H1 (cell line): ENCODE data around the gene IDE. TPM values are rescaled to one million over a fixed set of nuclear protein-coding genes. Genes with fewer than 3 reads are reported as not detected.

Experiments
- CTCF ChIA-PET: fragments of 300-600 bp; sonication (Branson Sonifier 250); formaldehyde crosslinking; loops from one replicate; lab custom pipeline; 2021; ENCODE audit not compliant: partially characterized antibody; lab: Charles Lee
- POLR2A ChIA-PET: fragments of 300-600 bp; sonication (Branson Sonifier 250); formaldehyde crosslinking; loops from one replicate; lab custom pipeline; 2021; ENCODE audit warnings: inconsistent platforms; ENCODE audit not compliant: partially characterized antibody; lab: Charles Lee
- DNase-seq, 2 experiments: peaks; one replicate each; pipeline versions ENCODE4 v3.0.0 to v3.0.0-alpha.2; 2010 to 2022; ENCODE audit warnings: low spot score in 2 of 2, low read depth in 1 of 2, mixed read lengths in 1 of 2
- FAIRE-seq: peaks from 2 replicates; lab custom pipeline; 2011; peaks lifted over from hg19 to GRCh38; lab: Jason Lieb, UNC
- H2AFZ ChIP-seq: 2 replicates; pipeline ENCODE4 v1.8.1; 2012; ENCODE audit warnings: low read length, inconsistent platforms
- H2AK5ac ChIP-seq: 2 replicates; pipeline ENCODE4 v1.6.1; 2013; ENCODE audit warnings: low read depth, low read length
- H2BK120ac ChIP-seq: replicated peaks from 2 replicates; pipeline ENCODE3; 2013; ENCODE audit warnings: low read depth, low read length, inconsistent platforms
- H2BK12ac ChIP-seq: 2 replicates; pipeline ENCODE4 v1.6.1; 2013; ENCODE audit warnings: low read depth, low read length
- H2BK15ac ChIP-seq: 2 replicates; pipeline ENCODE4 v1.6.1; 2013; ENCODE audit warnings: low read length
- H2BK20ac ChIP-seq: 2 replicates; pipeline ENCODE4 v1.6.1; 2013; ENCODE audit warnings: low read length
- H2BK5ac ChIP-seq: 2 replicates; pipeline ENCODE4 v1.6.1; 2013; ENCODE audit warnings: low read depth, low read length
- H3K14ac ChIP-seq: 2 replicates; pipeline ENCODE4 v1.6.1; 2013; ENCODE audit warnings: inconsistent platforms; ENCODE audit not compliant: insufficient read length
- H3K18ac ChIP-seq: 2 replicates; pipeline ENCODE4 v1.6.1; 2013; ENCODE audit warnings: low read length; ENCODE audit errors: extremely low read depth
- H3K23ac ChIP-seq: 2 replicates; pipeline ENCODE4 v1.6.1; 2013; ENCODE audit warnings: inconsistent platforms; ENCODE audit not compliant: insufficient read length
- H3K23me2 ChIP-seq: 2 replicates; pipeline ENCODE4 v1.6.1; 2013; ENCODE audit warnings: low read depth, low read length
- H3K27ac ChIP-seq: 2 replicates; pipeline ENCODE4 v1.6.1; 2011; ENCODE audit warnings: low read depth, low read length, inconsistent platforms
- H3K27me3 ChIP-seq, 4 experiments: replicated peaks in 1 of 4; 1 replicate in 1 of 4; 2 replicates in 3 of 4; pipeline versions ENCODE4 v1.6.1 to v1.8.1; 2011 to 2013; ENCODE audit warnings: low read length in 3 of 4, mild to moderate bottlenecking in 3 of 4, inconsistent platforms in 2 of 4, mixed read lengths in 2 of 4, moderate library complexity in 1 of 4; ENCODE audit not compliant: control insufficient read depth in 3 of 4, insufficient read depth in 3 of 4; ENCODE audit errors: extremely low read depth in 1 of 4
- H3K36me3 ChIP-seq, 4 experiments: 2 replicates each; pipeline versions ENCODE4 v1.6.1 to v1.8.1; 2011 to 2013; ENCODE audit warnings: mild to moderate bottlenecking in 4 of 4, low read length in 3 of 4, moderate library complexity in 2 of 4, control low read depth in 1 of 4, inconsistent platforms in 1 of 4; ENCODE audit not compliant: insufficient read depth in 4 of 4, control insufficient read depth in 2 of 4
- H3K4ac ChIP-seq: replicated peaks from 2 replicates; pipeline ENCODE3; 2013; ENCODE audit warnings: low read length, low read depth, mixed read lengths, inconsistent platforms; ENCODE audit not compliant: insufficient read length
- H3K4me1 ChIP-seq, 4 experiments: replicated peaks in 1 of 4; 1 replicate in 1 of 4; 2 replicates in 3 of 4; pipeline versions ENCODE4 v1.6.1 to v1.8.1; 2011 to 2013; ENCODE audit warnings: low read length in 3 of 4, inconsistent platforms in 2 of 4, mixed read lengths in 1 of 4; ENCODE audit not compliant: insufficient read depth in 4 of 4, control insufficient read depth in 3 of 4
- H3K4me2 ChIP-seq, 2 experiments: 2 replicates each; pipeline versions ENCODE4 v1.6.1 to v1.8.1; 2011 to 2013; ENCODE audit warnings: low read depth in 2 of 2, low read length in 2 of 2, control low read depth in 1 of 2, inconsistent platforms in 1 of 2, mild to moderate bottlenecking in 1 of 2; ENCODE audit not compliant: insufficient read depth in 1 of 2
- H3K4me3 ChIP-seq, 4 experiments: fragments of 200-600, 300-600 bp in 1 of 4; sonication (generic), shearing (Covaris generic), sonication (Bioruptor Twin) in 1 of 4; 2 replicates each; pipeline versions ENCODE4 v1.5.1 to v1.8.1; 2011 to 2016; ENCODE audit warnings: low read length in 4 of 4, low read depth in 3 of 4, control low read depth in 2 of 4, inconsistent platforms in 2 of 4, mild to moderate bottlenecking in 2 of 4, mixed read lengths in 1 of 4, moderate library complexity in 1 of 4; ENCODE audit not compliant: insufficient read depth in 2 of 4; ENCODE audit errors: extremely low read depth in 1 of 4
- H3K56ac ChIP-seq: replicated peaks from 2 replicates; pipeline ENCODE3; 2013; ENCODE audit warnings: low read depth, mild to moderate bottlenecking, mixed read lengths, low read length, inconsistent platforms; ENCODE audit not compliant: insufficient read length
- H3K79me1 ChIP-seq: 2 replicates; pipeline ENCODE4 v1.6.1; 2013; ENCODE audit warnings: low read depth, low read length, control low read depth
- H3K79me2 ChIP-seq, 2 experiments: 2 replicates each; pipeline versions ENCODE4 v1.6.1 to v1.8.1; 2012 to 2013; ENCODE audit warnings: low read length in 2 of 2, mild to moderate bottlenecking in 2 of 2, inconsistent platforms in 1 of 2; ENCODE audit not compliant: insufficient read depth in 2 of 2, control insufficient read depth in 1 of 2
- H3K9ac ChIP-seq, 4 experiments: replicated peaks in 1 of 4; 1 replicate in 1 of 4; 2 replicates in 3 of 4; pipeline versions ENCODE4 v1.6.1 to v1.8.1; 2011 to 2013; ENCODE audit warnings: low read depth in 3 of 4, low read length in 3 of 4, control low read depth in 2 of 4, mild to moderate bottlenecking in 2 of 4, moderate library complexity in 2 of 4, inconsistent platforms in 1 of 4; ENCODE audit errors: extremely low read depth in 1 of 4
- H3K9me3 ChIP-seq, 2 experiments: 2 replicates each; pipeline versions ENCODE4 v1.6.1 to v1.8.1; 2012 to 2013; ENCODE audit warnings: mild to moderate bottlenecking in 2 of 2, moderate library complexity in 2 of 2, control low read depth in 1 of 2, inconsistent platforms in 1 of 2, low read depth in 1 of 2, low read length in 1 of 2, mixed read lengths in 1 of 2; ENCODE audit not compliant: insufficient read depth in 2 of 2
- H4K20me1 ChIP-seq, 2 experiments: replicated peaks in 1 of 2; 2 replicates each; pipeline versions ENCODE3 to v1.8.1; 2011 to 2013; ENCODE audit warnings: inconsistent platforms in 2 of 2, low read length in 2 of 2, mild to moderate bottlenecking in 1 of 2; ENCODE audit not compliant: insufficient read depth in 2 of 2, control insufficient read depth in 1 of 2
- H4K5ac ChIP-seq: 2 replicates; pipeline ENCODE4 v1.6.1; 2013; ENCODE audit warnings: low read length, low read depth, mixed read lengths, inconsistent platforms; ENCODE audit not compliant: insufficient read length
- H4K8ac ChIP-seq: 2 replicates; pipeline ENCODE4 v1.8.0; 2013; ENCODE audit warnings: mild to moderate bottlenecking, moderate library complexity, low read length, inconsistent platforms; ENCODE audit not compliant: insufficient read depth; ENCODE audit errors: extremely low read depth
- H4K91ac ChIP-seq: replicated peaks from 2 replicates; pipeline ENCODE3; 2013; ENCODE audit warnings: low read length, mixed read lengths, inconsistent platforms; ENCODE audit not compliant: insufficient read length
- BRCA1 ChIP-seq: IDR thresholded peaks from 2 replicates; pipeline ENCODE4 v1.6.1; 2012; ENCODE audit warnings: low read depth, low read length, improper control_type of control experiment
- CEBPB ChIP-seq: IDR thresholded peaks from 2 replicates; pipeline ENCODE4 v1.6.1; 2012; ENCODE audit warnings: low read depth, low read length
- CTCF ChIP-seq, 3 experiments: IDR thresholded peaks; 1 replicate in 2 of 3; 2 replicates in 1 of 3; pipeline versions ENCODE4 v1.5.1 to v1.6.1; 2011; ENCODE audit warnings: low read length in 3 of 3, mild to moderate bottlenecking in 3 of 3, inconsistent platforms in 2 of 3, low read depth in 1 of 3, moderate library complexity in 1 of 3; ENCODE audit not compliant: insufficient read depth in 1 of 3; ENCODE audit errors: control extremely low read depth in 1 of 3
- EP300 ChIP-seq, 2 experiments: IDR thresholded peaks; 1 replicate in 1 of 2; 2 replicates in 1 of 2; pipeline ENCODE4 v1.6.1; 2011 to 2012; ENCODE audit warnings: low read depth in 2 of 2, low read length in 2 of 2, mild to moderate bottlenecking in 2 of 2, borderline replicate concordance in 1 of 2, inconsistent platforms in 1 of 2, moderate library complexity in 1 of 2
- KDM4A ChIP-seq: IDR thresholded peaks from one replicate; pipeline ENCODE4 v1.7.1; 2012; ENCODE audit warnings: low read depth, mild to moderate bottlenecking, moderate library complexity, low read length, inconsistent platforms; ENCODE audit not compliant: severe bottlenecking
- NANOG ChIP-seq: IDR thresholded peaks from 2 replicates; pipeline ENCODE4 v1.6.1; 2011; ENCODE audit warnings: low read length, low read depth, mild to moderate bottlenecking, inconsistent platforms; ENCODE audit not compliant: insufficient read depth, poor library complexity, severe bottlenecking
- POLR2AphosphoS5 ChIP-seq: IDR thresholded peaks from 2 replicates; pipeline ENCODE4 v1.6.1; 2011; ENCODE audit warnings: low read depth, low read length
- RAD21 ChIP-seq, 2 experiments: IDR thresholded peaks in 1 of 2; conservative IDR thresholded peaks in 1 of 2; 2 replicates each; pipeline ENCODE4 v1.6.1; 2011; ENCODE audit warnings: low read depth in 2 of 2, low read length in 2 of 2, improper control_type of control experiment in 1 of 2, inconsistent platforms in 1 of 2, mild to moderate bottlenecking in 1 of 2, moderate library complexity in 1 of 2
- RBBP5 ChIP-seq: IDR thresholded peaks from 2 replicates; pipeline ENCODE4 v1.7.1; 2012; ENCODE audit warnings: low read depth, mild to moderate bottlenecking, inconsistent platforms, low read length, moderate library complexity, borderline replicate concordance
- RFX5 ChIP-seq: IDR thresholded peaks from 2 replicates; pipeline ENCODE4 v1.6.1; 2011; ENCODE audit warnings: low read depth, low read length, improper control_type of control experiment, borderline replicate concordance
- SAP30 ChIP-seq: fragments of 300-600 bp; sonication (generic); IDR thresholded peaks from 2 replicates; pipeline ENCODE4 v1.7.1; 2012; ENCODE audit warnings: low read length, moderate library complexity, mild to moderate bottlenecking, inconsistent platforms; ENCODE audit not compliant: insufficient read depth, insufficient replicate concordance
- WGBS, 2 experiments: shearing (Covaris generic) in 1 of 2; methylation state at CpG; one replicate each; pipeline versions ENCODE4 v1.1.6 to v1.1.7; 2013 to 2015; ENCODE audit warnings: low lambda C conversion rate in 2 of 2, mixed read lengths in 2 of 2, inconsistent platforms in 1 of 2, low coverage in 1 of 2, missing lambda C conversion rate in 1 of 2; ENCODE audit not compliant: insufficient replicate concordance in 2 of 2, insufficient coverage in 1 of 2, insufficient read length in 1 of 2; ENCODE audit errors: extremely low coverage in 1 of 2, missing lambda C conversion rate in 1 of 2; 5-methylcytosine and 5-hydroxymethylcytosine counted together
- polyA plus RNA-seq, 7 experiments: library from polyadenylated mRNA; depleted of rRNA in 3 of 7; stranded (reverse) in 5 of 7; unstranded in 2 of 7; fragments of >200 nt in 5 of 7; fragments of 200-250 nt in 2 of 7; gene quantifications; 1 replicate in 5 of 7; 2 replicates in 1 of 7; 4 replicates in 1 of 7; pipeline versions ENCODE4 v1.2.1 to v1.2.3, GENCODE V29; 2011 to 2013; ENCODE audit warnings: missing spikeins in 2 of 7, mixed read lengths in 2 of 7
- total RNA-seq: library from RNA; stranded (reverse); fragmentation: NEBNext Ultra II Directional; extraction: Animal tissue kit (Norgen Biotek cat#: 25700); gene quantifications from 2 replicates; pipeline ENCODE4 v1.2.1, GENCODE V29; 2021

The IDE gene
- total and polyA plus RNA-seq, 2 of the 8 experiments (the other 6 are each of a cell fraction or from before 2014, with no cell fraction given) = 12.7 to 52.7 TPM

GRCh38 chr10:92506336-92506735, 67.6 kb downstream of the IDE start:
- H3K14ac ChIP-seq = no peak overlapping the region
- H3K18ac ChIP-seq = no peak overlapping the region
- ChIA-PET CTCF (interaction anchor here (1.2 kb wide), 1 partner anchor 11 kb away, joined by 3 read pairs; no protein-coding TSS in a partner anchor), POLR2A (no interaction called here)
- no peaks in the 10 kb centered on the region for H3K27me3 ChIP-seq
- no peak overlapping the region for H3K9ac ChIP-seq
- H3K23me2 ChIP-seq = no peaks in the 10 kb centered on the region
- H3K23ac ChIP-seq = no peak overlapping the region
- no peak overlapping the region for H4K91ac ChIP-seq
- no peaks in the 10 kb centered on the region for H4K20me1 ChIP-seq
- 93% methylated on average over 2 of the region's 2 CpGs; no CpG with 5 or more reads in 1 of the 2 experiments for WGBS, 2 experiments
- no peak overlapping the region for H2AFZ ChIP-seq
- H3K4me3 ChIP-seq = no peak overlapping the region
- peaks cover 0 to 19% (median 2%) of the 10 kb centered on the region in 4 experiments; a peak in 5 of 8 replicates for H3K36me3 ChIP-seq
- no peak overlapping the region for H2BK12ac ChIP-seq
- H4K5ac ChIP-seq = no peak overlapping the region
- no peak overlapping the region for H2AK5ac ChIP-seq
- DNase-seq (no peak), FAIRE-seq (no peak)
- H3K79me1 ChIP-seq = no peaks in the 10 kb centered on the region
- H4K8ac ChIP-seq = no peak overlapping the region
- no peak overlapping the region for H3K4me2 ChIP-seq
- H2BK15ac ChIP-seq = no peak overlapping the region
- no peaks in the 10 kb centered on the region for H3K79me2 ChIP-seq
- no peak overlapping the region for H3K4ac ChIP-seq
- no peak overlapping the region for H3K27ac ChIP-seq
- H2BK120ac ChIP-seq = no peak overlapping the region
- no peak overlapping the region for H3K56ac ChIP-seq
- H2BK20ac ChIP-seq = no peak overlapping the region
- no peaks in the 10 kb centered on the region for H3K9me3 ChIP-seq
- H3K4me1 ChIP-seq = no peaks in the 10 kb centered on the region
- no peak overlapping the region for H2BK5ac ChIP-seq
- TF ChIP-seq BRCA1 = no peak
- TF ChIP-seq NANOG = no peak
- no peak for TF ChIP-seq KDM4A
- TF ChIP-seq RAD21 (IDR thresholded peaks at IDR 0.05 in 1 of 2, conservative IDR thresholded peaks at IDR 0.05 in 1 of 2; ENCODE audit: low read depth in 2 of 2, low read length in 2 of 2) = no peak
- no peak for TF ChIP-seq RBBP5
- no peak for TF ChIP-seq SAP30
- TF ChIP-seq CEBPB = no peak
- no peak for TF ChIP-seq RFX5
- no peak for TF ChIP-seq EP300 (IDR thresholded peaks at IDR 0.05; ENCODE audit: borderline replicate concordance in 1 of 2, low read depth in 2 of 2, low read length in 2 of 2)
- TF ChIP-seq POLR2AphosphoS5 = no peak
- no peak for TF ChIP-seq CTCF (IDR thresholded peaks at IDR 0.05; ENCODE audit: control extremely low read depth in 1 of 3, insufficient read depth in 1 of 3, low read depth in 1 of 3, low read length in 3 of 3)
